Measurements from ENCODE around the gene PPP2R2C. TPM values are rescaled to one million over a fixed set of nuclear protein-coding genes. Genes with fewer than 3 reads are reported as not detected.

The PPP2R2C gene
- total RNA-seq, 2 experiments from 2014 or later: not detected

DNA sequence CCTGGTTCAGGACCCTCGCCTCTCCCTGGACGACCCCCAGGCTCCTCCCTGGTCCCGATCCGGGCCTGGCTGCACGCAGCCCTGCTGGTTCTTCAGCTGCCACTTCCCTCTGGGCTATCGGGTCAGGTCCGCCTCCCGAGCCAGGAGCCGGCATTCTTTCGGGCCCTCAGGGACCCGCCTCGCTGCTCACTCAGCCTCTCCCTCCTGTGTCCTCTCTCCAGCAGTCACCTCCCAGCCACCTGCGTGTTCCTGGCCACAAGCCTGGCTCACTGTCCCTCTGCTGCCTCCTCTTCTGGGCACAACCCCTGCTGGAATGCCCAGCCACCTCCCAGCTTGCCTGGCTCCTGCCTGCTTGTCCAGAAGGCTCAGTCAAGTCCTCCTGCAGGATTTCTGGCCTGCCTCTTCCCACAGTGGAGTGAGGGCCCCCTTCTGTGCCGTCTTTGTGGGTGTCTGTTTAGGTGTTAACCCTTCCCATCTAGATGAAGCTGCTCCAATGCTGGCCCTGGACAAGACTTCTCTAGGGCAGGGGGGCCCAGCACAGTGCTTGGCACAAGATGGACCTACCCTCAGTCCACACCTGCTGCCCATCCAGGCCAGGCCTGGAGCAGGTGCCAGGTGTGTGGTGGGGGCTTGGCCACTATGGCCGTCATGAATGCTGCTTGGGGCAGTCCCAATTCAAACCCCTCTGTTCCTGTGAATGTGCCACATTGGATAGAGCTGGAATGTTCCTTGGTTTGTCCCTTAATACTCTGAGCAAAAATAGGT is 200.5 kb downstream of the PPP2R2C start:
- Histone ChIP-seq H3K9me2 (ENCODE audit: insufficient read depth, low read length) (no peaks in the 10 kb centered on the region), H3K4me3 (ENCODE audit: low read depth, low read length, poor library complexity, severe bottlenecking) (no peak overlapping the region), H3K4me1 (ENCODE audit: insufficient read depth, low read length, poor library complexity, severe bottlenecking) (peaks cover 84% of the 10 kb centered on the region), H2AFZ (ENCODE audit: low read length) (no peak overlapping the region), H3K27ac (ENCODE audit: low read depth, low read length, poor library complexity, severe bottlenecking) (no peak overlapping the region), H3K9me3 (ENCODE audit: low read length) (no peaks in the 10 kb centered on the region), H3K36me3 (ENCODE audit: insufficient read depth, low read length) (no peaks in the 10 kb centered on the region), H3K4me2 (ENCODE audit: low read length) (peak overlapping the region; percentile 48), H4K20me1 (ENCODE audit: insufficient read depth, low read length) (peaks cover 9% of the 10 kb centered on the region; the same call in 1 of the 2 replicates), H3K79me2 (ENCODE audit: insufficient read depth, low read depth, low read length) (no peaks in the 10 kb centered on the region)
- no peak for TF ChIP-seq EZH2phosphoT487 (IDR thresholded peaks at IDR 0.05; ENCODE audit: borderline replicate concordance, low read depth, low read length)
- TF ChIP-seq, protein P1, sequence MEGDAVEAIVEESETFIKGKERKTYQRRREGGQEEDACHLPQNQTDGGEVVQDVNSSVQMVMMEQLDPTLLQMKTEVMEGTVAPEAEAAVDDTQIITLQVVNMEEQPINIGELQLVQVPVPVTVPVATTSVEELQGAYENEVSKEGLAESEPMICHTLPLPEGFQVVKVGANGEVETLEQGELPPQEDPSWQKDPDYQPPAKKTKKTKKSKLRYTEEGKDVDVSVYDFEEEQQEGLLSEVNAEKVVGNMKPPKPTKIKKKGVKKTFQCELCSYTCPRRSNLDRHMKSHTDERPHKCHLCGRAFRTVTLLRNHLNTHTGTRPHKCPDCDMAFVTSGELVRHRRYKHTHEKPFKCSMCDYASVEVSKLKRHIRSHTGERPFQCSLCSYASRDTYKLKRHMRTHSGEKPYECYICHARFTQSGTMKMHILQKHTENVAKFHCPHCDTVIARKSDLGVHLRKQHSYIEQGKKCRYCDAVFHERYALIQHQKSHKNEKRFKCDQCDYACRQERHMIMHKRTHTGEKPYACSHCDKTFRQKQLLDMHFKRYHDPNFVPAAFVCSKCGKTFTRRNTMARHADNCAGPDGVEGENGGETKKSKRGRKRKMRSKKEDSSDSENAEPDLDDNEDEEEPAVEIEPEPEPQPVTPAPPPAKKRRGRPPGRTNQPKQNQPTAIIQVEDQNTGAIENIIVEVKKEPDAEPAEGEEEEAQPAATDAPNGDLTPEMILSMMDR (conservative IDR thresholded peaks at IDR 0.05; ENCODE audit: low read length): no peak
- no TSS peak for BruUV-seq (replicated peaks)
- intact Hi-C loops (cut with micrococcal nuclease; ENCODE audit: unreplicated experiment): no loop called here
- ChIA-PET CTCF (ENCODE audit: unreplicated experiment) (no interaction called here), POLR2A (interaction anchor here (0.6 to 1.0 kb wide), 2 partner anchors 14 to 1928 kb away, joined by 3 to 4 read pairs; no protein-coding TSS in a partner anchor)
- DNase-seq (ENCODE audit: low spot score): no peak

DNA sequence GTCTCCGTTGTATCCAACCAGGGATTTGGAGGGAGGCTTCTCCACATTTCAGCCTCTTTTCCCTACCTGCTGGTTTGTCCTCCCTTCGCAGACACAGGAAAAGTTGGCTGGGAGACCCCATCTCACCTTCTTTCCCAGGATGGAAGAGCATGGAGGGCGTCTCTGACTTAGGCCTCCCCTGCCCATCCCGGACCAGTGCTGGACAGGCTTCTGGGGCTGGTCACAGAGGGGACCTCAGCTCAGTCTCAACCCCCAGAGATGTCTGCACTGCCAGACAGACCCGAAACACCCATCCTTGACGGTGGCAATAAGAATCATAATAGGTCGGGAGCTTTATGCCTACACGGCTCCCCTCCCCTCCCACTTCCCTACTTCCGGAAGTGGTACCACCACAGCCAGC is 201.2 kb downstream of the PPP2R2C start:
- ChIA-PET POLR2A (interaction anchor here (0.6 kb wide), 1 partner anchor 1928 kb away, joined by 4 read pairs; no protein-coding TSS in a partner anchor), CTCF (ENCODE audit: unreplicated experiment) (no interaction called here)
- intact Hi-C loops (cut with micrococcal nuclease; ENCODE audit: unreplicated experiment): no loop called here

More for the DNA sequence above, 201.2 kb downstream of the PPP2R2C start:
- Histone ChIP-seq H2AFZ (ENCODE audit: low read length) (no peak overlapping the region), H3K4me3 (ENCODE audit: low read depth, low read length, poor library complexity, severe bottlenecking) (no peak overlapping the region), H3K4me1 (ENCODE audit: insufficient read depth, low read length, poor library complexity, severe bottlenecking) (peaks cover 80% of the 10 kb centered on the region), H3K4me2 (ENCODE audit: low read length) (peak overlapping the region; percentile 87), H3K9me3 (ENCODE audit: low read length) (no peaks in the 10 kb centered on the region), H3K9me2 (ENCODE audit: insufficient read depth, low read length) (no peaks in the 10 kb centered on the region), H3K79me2 (ENCODE audit: insufficient read depth, low read depth, low read length) (no peaks in the 10 kb centered on the region), H3K36me3 (ENCODE audit: insufficient read depth, low read length) (no peaks in the 10 kb centered on the region), H3K27ac (ENCODE audit: low read depth, low read length, poor library complexity, severe bottlenecking) (no peak overlapping the region), H4K20me1 (ENCODE audit: insufficient read depth, low read length) (peaks cover 6% of the 10 kb centered on the region; the same call in 1 of the 2 replicates)
- DNase-seq (ENCODE audit: low spot score): no peak
- no TSS peak for BruUV-seq (replicated peaks)
- TF ChIP-seq, protein P1 (conservative IDR thresholded peaks at IDR 0.05; ENCODE audit: low read length): no peak
- TF ChIP-seq EZH2phosphoT487 (IDR thresholded peaks at IDR 0.05; ENCODE audit: borderline replicate concordance, low read depth, low read length): no peak

Data from OCI-LY7 (cell line).